NCI-H774 (cell line): Measurements from ENCODE around the gene NRBF2.
"Not testable (repeated sequence)": the region's sequence is repeated elsewhere in the genome, so short reads cannot be mapped to it uniquely, and the experiment has no call there.

Experiments used
- DNase-seq: peaks from one replicate; lab custom pipeline; 2025; lab: John Stamatoyannopoulos, UW

Gene NRBF2

DNA sequence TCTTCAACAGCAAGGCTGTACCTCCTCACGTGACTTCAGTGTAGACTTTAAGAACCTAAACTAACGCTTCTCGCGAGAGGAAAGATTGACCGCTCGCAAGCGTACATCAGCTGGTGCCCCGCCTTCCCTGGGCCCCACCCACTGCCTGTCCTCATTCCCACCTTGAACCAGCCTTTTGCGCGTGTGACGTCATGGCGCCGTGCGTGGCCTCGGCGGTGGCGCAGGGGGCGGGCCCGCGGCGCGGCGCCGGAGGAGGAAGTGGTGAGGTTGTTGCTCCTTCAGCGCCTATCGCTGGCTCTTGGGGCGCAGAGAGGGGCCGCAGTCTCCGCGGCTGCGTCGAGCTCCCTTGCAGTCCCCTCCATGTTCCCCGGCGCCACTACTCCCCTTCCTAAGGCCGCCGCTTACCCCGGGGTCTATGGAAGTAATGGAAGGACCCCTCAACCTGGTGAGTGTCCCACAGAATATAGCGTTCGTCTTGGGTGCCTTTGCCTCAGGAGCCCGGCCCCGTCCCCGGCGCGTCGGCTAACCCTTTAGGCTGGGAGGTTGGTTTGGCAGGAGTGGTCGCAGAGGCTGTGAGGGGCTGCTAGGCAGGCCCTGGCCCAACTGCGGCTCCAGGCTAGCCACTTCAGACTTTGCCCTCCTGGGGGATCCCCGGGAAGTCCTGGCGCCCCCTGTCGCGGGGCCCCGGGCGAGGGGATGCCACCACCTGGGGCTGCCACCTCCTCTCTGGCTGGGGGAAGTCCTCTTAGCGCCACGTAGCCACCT lies at the start of gene NRBF2:
NRBF2 (plus strand) TSS at position 273 of the 765 bp plus-strand sequence; CDS start at position 416, 143 bp downstream.
- peak; percentile 97 for DNase-seq

DNA sequence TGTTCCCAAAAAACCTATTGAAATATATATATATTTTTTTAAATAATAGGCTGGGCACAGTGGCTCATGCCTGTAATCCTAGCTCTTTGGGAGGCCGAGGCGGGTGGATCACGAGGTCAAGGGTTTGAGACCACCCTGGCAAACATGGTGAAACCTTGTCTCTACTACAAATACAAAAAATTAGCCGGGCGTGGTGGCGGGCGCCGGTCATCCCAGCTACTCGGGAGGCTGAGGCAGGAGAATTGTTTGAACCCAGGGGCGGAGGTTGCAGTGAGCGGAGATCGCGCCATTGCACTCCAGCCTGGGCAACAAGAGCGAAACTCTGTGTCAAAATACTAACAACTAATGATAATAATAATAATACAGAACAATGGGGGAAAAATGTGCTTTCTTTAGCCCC lies 49.7 kb upstream of the NRBF2 start:
- DNase-seq: not testable (repeated sequence)

DNA sequence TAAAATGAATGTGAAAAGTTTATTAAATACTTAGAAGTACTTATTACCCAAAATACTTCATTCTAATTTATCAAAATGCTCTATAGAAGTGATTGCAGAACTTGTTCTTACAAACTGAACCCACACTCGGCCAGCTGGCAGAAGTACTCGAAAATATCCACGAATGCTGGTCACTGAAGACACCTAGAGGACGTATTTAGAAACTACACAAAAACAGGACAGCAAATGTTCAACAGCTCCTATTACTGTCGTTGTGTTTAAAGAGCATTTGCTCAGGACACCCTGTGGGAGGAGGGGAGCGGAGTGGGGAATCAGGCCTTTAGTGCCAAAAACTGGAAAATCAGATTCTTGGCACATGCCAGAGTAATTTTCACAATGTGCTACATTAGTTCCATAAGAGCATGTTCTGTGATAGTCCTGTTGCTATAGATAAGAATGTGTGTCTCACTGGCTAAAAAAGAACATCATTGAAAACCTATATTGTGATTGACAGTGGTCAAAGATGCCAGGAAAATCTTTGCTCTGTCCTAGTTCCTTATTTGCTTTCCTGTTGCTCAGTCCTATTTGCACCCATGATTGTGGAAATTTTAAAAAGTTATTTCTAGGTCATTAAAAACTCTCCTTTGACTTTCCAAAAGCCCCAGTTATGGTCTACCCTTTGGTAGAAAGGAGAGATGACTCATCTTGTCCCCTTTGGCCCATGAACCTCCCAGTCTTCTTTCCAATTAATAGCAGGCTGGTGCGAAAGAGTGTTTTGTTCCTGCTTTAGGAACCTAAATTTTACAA lies 49.0 kb upstream of the NRBF2 start:
- peak; percentile 55 for DNase-seq

DNA sequence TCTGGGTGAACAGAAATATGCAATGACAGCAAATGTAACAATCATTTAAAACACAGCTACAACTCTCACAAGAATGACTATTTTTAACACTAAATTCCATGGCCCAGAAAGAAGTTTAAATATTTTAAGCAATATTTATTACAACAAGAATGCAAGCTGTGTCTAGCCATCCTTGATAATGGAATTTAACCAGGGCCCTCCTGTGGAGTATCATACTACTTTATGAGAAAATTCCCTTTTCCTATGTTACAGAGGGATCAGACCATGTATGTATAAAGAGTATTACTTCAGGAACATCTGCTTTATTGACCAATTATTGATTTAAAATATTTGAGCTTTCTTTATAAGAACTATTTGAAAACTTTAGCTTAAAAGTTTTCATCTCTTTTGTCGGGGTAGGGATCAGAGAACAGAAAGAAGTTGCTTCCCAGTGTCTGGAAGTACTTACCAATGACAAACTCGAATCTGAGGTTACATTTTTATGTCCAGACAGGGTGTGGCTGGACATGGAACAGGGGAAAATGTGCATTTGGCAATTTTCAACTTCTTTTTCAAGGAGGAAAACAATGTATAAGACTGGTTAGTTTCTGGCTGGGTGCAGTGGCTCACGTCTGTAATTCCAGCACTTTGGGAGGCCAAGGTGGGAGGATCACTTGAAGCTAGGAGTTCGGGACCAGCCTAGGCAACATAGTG lies 48.3 kb upstream of the NRBF2 start:
- no peak for DNase-seq

DNA sequence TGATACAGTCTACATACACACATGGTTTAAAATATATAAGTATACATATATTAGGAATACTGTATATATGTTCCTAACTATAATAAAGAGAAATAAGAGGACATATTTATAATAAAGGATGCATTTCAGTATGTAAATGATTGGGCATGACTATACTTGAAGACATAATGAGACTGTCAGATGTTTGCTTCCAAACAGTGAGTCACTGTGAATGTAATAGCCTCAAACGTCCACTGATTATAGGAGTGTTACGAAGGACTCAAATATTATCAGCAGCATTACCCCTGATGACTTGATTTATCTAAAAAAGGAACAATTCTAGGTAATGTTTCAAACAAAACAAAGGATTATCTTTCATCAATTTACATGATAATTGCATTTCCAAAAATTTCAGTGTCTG lies 39.9 kb upstream of the NRBF2 start:
- DNase-seq: no peak

DNA sequence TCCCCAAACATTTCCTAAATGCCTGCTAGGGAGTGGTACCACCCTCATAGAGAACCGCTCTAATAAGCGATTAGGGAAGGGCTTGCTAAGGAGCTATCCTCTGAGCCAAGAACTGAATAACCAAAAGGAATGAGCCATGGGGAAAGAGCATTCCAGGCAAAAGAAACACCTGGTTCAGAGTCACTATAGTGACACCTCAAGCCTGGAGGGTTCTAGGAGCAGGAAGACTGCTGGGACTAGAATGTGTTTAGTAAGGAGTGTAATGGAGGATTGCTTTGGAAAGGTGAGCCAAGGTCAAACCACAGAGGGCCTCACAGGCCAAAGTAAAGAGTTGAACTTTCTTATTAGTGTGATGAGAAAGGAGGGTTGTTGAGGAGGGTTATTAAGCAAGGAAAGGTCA lies 38.7 kb upstream of the NRBF2 start:
- no peak for DNase-seq

DNA sequence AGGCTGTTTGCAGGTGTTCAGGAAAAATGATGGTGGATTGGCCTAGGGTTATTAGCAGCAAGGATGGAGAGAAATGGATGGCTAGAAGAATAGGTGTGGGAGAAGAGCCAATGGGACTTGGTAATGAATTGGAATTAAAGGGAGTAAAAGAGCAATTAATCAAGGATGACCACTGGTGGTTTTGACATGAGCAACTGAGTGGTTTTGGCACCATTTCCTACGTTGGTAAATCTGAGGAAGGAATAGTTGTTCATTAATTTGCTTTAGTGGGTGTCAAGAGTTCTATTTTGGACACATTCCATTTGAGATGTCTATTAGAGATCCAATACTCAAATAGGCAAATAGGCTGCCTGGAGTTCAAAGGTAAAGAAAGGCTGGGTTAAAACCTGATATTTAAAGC lies 38.2 kb upstream of the NRBF2 start:
- DNase-seq: no peak

DNA sequence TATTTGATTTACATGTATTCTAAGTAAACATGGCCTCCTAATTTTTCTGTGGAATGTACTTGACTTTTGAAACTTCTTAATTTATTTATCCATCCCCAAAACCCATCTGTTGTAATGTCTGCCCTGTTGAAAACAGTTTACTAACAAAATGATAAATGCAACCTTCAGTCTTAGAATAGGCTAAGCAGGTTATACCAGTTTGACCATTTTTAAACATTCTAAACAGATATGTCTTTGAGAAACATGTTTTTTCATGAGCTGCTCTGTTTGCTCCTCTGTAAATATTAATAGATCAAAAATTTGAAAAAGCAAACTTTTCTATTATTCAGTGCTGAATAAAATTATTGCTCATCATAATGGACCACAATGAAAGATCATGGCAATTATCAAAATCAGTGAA lies 33.4 kb upstream of the NRBF2 start:
- no peak for DNase-seq

DNA sequence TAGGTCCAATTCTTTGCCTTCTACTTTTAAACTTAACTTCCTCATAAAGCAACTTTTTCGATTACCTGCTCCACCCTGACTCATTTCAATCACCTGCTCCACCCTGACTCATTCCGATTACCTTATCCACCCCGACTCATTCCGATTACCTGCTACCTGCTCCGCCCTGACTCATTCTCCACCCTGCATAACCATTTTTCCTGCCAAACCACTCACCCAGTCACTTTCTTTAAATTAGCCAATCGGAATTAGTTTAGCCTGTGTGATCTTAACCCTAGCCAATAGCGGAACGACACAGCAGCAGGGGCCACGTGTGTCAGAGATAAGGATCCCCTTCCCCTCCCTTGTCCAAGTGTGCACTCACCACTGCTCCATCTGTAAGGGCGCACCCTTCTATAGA lies 32.0 kb upstream of the NRBF2 start:
- not testable (repeated sequence) for DNase-seq

DNA sequence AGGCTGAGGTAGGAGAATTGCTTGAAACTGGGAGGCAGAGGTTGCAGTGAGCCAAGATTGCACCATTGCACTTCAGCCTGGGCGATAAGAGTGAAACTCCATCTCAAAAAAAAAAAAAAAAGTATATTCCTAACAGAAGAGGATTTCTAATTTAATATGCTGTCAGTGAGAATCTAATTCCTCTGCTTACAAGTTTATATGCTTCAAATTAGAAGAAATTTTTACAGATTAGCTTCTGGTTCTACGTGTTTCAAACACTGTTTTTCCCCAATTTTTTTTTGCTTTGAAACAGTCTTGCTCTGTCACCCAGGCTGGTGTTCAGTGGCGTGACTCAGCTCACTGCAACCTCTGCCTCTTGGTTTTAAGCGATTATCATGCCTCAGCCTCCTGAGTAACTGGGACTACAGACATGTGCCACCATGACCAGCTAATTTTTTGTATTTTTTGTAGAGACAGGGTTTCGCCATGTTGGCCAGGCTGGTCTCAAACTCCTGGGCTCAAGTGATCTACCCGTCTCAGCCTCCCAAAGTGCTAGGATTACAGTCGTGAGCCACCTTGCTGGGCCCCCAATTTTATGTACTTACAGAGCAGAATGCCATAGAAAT lies 30.7 kb upstream of the NRBF2 start:
- not testable (repeated sequence) for DNase-seq

DNA sequence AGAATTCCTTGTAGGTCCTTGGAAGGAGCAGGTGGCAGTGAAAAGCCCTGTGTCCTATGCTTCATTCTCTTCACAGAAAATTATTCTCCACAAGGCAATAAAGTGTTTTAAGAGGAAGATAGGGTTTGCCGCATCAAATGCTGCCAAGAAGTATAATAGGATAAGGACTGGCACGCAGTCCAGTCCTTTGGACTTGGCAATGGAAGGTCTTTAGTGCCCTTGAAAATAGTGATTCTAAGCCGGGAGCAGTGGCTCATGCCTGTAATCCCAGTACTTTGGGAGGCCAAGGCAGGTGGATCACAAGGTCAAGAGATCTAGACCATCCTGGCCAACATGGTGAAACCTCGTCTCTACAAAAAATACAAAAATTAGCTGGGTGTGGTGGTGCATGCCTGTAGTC lies 29.9 kb upstream of the NRBF2 start:
- DNase-seq: not testable (repeated sequence)

DNA sequence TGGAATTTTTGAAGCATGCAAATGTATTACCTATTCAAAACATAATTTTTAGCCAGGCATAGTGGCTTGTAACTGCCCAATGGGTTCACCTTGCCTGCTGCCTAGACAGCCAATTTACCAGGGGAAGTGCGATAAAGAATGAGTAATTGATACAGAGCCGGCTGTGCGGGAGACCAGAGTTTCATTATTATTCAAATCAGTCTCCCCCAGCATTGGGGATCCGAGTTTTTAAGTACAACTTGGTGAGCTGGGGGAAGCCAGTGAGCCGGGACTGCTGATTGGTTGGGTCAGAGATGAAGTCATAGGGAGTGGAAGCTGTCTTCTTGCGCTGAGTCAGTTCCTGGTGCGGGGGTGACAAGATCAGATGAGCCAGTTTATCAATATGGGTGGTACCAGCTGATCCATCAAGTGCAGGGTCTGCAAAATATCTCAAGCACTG lies 29.1 kb upstream of the NRBF2 start:
- no peak for DNase-seq

DNA sequence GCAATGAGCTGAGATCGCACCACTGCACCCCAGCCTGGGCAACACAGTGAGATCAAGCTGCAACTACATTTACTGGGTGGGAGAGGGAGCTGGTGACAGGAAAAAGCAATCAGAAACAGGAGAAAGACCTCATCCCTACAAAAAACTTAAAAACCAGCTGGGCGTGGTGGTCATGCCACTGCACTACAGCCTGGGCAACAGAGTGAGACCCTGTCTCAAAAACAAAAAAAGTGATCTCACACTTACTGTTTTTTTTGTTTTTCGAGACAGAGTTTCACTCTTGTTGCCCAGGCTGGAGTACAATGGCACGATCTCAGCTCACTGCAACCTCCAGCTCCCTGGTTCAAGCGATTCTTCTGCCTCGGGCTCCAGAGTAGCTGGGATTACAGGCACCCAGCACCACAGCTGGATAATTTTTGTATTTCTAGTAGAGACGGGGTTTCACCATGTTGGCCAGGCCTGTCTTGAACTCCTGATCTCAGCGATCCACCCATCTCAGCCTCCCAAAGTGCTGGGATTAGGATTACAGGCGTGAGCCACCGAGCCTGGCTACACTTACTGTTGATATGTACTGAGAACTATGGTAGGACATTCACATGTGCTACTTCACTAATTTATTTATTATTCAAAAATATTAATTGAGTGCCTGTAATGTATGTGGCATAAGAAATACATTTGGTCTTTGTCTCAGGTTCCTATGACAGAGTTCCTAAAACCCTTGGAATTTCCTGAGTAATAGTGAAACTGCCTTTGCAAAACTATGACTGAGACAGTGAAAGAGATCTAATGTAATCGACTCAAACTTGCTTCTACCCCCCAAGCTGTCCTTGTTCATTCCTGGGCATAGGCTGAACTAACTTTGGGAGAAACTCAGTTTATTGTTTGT lies 27.7 kb upstream of the NRBF2 start:
- no peak for DNase-seq

DNA sequence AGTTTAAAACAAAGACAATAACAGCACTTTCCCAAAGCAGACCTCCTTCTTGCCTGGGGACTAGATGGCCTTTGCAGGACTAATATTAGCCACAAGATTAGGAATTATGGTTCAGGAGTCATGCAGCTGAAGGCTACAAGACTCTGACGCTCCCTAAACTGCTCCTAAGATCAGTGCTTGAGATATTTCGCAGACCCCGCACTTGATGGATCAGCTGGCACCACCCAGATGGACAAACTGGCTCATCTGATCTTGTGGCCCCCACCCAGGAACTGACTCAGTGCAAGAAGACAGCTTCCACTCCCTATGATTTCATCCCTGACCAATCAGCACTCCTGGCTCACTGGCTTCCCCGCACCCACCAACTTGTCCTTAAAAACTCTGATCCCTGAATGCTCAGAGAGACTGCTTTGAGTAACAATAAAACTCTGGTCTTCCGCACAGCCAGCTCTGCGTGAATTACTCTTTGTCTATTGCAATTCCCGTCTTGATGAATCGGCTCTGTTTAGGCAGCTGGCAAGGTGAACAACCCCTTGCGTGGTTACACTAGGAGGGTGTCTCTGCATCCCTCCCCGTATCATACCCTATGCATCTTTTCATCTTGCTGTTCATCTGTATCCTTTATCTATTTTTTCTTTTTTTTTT lies 26.9 kb upstream of the NRBF2 start:
- no peak for DNase-seq

DNA sequence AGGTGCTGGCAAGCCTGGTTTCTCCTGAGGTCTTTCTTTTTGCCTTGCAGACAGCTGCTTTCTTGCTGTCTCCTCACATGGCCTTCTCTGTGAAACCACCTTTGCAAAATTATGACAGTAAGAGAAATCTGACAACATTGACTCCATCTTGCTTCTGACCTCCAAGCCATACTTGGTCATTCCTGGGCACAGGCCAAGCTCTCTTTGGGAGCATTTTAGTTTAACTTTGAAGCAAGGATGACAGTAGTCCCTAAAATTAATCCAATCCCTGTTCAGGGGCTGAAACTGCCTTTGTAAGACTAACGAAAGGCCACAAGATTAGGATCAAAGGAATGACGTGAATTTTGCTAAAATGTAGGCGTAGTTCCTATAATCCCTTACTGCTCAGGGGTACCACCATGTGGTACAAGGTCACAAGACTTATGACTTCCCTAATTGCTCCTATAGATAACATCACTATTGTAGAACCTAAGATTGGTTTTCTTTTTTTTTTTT lies 25.1 kb upstream of the NRBF2 start:
- DNase-seq: no peak

DNA sequence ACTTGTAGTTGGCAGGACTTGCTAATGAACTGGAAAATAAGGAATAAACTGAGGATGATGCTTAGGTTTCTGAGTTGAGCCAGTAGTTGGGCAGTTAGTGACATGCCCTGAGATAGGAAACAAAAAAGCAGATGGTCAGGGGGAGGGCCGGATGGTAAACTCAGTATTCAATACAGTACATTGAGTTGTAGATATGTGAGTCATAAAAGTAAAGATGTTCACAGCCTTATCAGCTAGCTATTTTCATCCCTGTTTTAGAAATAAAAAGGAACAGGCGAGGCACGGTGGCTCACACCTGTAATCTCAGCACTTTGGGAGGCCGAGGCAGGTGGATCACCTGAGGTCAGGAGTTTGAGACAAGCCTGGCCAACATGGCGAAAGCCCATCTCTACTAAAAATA lies 22.2 kb upstream of the NRBF2 start:
- no peak for DNase-seq

DNA sequence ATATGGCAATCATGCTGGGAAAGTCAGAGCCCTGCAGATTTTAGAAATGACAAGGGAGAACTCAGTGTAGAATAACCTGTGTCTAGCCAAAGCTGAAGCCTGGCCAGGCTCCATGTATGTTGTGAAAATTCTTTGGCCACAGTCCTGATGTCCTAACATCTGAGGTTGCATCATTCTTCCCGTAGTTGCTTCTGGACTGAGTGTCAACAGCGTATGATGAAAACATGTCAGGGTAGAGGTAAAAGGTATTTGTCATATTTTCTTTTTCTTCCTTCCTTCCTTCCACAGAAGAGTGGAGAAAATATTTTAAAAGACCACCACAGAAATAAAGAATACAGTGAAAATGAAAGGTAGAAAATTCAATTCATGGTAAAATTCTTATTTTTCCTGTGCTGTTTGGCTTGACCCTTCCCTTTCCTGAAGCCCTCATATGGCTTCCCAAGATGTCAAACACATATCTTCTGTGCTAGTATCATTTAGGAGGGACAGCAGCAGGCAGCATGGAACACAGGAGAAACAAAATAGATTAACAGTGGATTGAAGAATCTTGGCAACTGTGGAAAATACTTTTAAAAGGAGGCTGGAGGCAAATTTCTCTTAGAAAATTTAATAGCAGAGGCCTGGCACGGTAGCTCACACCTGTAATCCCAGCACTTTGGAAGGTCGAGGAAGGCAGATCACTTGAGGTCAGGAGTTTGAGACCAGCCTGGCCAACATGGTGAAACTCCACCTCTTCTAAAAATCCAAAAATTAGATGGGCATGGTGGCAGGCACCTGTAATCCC lies 18.9 kb upstream of the NRBF2 start:
- no peak for DNase-seq

DNA sequence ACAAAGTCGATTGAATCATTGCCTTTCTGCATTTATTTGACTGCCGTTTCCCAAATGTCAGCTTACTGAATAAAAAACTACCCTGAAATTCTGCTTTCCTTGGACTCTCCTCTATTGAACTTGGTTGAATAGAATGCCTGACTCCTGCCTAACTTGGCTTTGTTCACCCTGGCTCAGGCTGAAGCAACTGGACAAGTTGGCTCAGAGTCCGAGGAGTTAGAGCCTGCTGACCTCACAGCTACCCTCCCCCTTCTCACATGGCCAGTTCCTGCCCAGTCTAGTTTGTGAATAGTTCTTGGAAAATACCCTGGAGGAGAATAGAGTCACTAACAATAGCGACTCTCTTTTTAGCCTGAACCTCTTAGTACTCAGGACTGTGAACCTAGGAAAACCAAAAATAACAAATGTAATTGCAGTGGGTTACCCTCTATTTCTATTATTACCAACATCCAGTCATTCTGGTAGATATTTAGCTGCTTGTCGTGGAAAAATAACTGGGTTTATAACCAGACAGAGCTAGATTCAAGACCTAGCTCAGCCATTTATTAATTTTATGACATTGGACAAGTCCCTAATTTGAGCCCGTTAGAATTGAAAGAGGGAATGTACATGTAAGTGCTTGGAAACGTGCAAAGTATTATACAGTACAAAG lies 17.3 kb upstream of the NRBF2 start:
- no peak for DNase-seq

DNA sequence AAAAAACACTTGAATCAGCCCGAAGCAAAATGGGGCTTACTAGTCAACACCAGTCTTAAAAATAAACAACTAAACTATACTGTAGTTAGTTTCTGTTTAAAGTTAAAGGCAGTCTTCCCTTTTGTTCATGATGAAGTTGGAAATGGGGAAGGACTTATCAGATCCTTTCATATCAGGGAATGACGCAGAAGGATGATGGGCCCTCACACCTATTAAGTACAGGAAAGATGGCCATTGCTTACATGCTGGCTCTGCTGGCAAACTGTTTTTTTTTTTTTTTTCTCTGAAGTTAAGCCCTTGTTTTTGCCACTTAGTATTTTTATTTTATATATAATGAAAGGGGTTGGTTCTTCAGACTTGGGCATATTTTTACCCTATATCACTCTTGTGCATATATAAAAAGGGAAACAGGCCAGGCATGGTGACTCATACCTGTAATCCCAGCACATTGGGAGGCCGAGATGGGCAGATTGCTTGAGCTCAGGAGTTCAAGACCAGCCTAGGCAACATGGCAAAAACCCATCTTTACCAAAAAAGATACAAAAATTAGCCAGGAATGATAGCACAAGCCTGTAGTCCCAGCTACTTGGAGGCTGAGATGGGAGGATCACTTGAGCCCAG lies 16.6 kb upstream of the NRBF2 start:
- DNase-seq: no peak
